Upper lobe of right lung (tissue), 1 donor: Measurements from ENCODE around the gene RAB8B. TPM values are rescaled to one million over a fixed set of nuclear protein-coding genes. Genes with fewer than 3 reads are reported as not detected.
A peak's percentile ranks its signal among the peaks of the same experiment; 100 is the strongest.

Source experiments
- ATAC-seq: fragments of 200-7000 bp; cut with Tn5 transposase; one replicate; pipeline ENCODE4 v1.9.1; 2020; ENCODE audit warnings: mild to moderate bottlenecking, moderate library complexity
- DNase-seq: peaks from one replicate; pipeline ENCODE4 v3.0.0-alpha.2; 2020
- H3K27ac ChIP-seq: fragments of 200-600 bp; one replicate; pipeline ENCODE4 v1.8.0; 2022
- H3K27me3 ChIP-seq: fragments of 200-600 bp; one replicate; pipeline ENCODE4 v1.8.0; 2022; ENCODE audit warnings: mild to moderate bottlenecking
- H3K36me3 ChIP-seq: fragments of 200-600 bp; one replicate; pipeline ENCODE4 v1.8.0; 2022
- H3K4me1 ChIP-seq: fragments of 200-600 bp; one replicate; pipeline ENCODE4 v1.8.0; 2022
- H3K4me3 ChIP-seq: fragments of 200-600 bp; one replicate; pipeline ENCODE4 v1.8.0; 2022; ENCODE audit warnings: mild to moderate bottlenecking
- H3K9me3 ChIP-seq: fragments of 200-600 bp; one replicate; pipeline ENCODE4 v1.8.0; 2022
- intact Hi-C: fragments of 100-400 bp; cut with DNase I; formaldehyde crosslinking; loops from one replicate; pipeline ENCODE4 v1.11.0; 2022
- total RNA-seq: library from RNA; stranded (reverse); fragmentation: NEBNext Ultra II Directional; extraction: Animal tissue kit (Norgen Biotek cat#: 25700); gene quantifications from one replicate; pipeline ENCODE4 v1.2.1, GENCODE V29; 2021
- TF ChIP-seq, protein P1 (sequence below): fragments of 200-600 bp; IDR thresholded peaks from one replicate; pipeline ENCODE4 v1.8.0; 2022; ENCODE audit warnings: antibody characterized with exemption
- donor health status: DM: no; HTN: yes; CAD: no; lungs with severe emphysema.

Gene RAB8B
- total RNA-seq, 1 donor from 2014 or later = 54.5 TPM

DNA sequence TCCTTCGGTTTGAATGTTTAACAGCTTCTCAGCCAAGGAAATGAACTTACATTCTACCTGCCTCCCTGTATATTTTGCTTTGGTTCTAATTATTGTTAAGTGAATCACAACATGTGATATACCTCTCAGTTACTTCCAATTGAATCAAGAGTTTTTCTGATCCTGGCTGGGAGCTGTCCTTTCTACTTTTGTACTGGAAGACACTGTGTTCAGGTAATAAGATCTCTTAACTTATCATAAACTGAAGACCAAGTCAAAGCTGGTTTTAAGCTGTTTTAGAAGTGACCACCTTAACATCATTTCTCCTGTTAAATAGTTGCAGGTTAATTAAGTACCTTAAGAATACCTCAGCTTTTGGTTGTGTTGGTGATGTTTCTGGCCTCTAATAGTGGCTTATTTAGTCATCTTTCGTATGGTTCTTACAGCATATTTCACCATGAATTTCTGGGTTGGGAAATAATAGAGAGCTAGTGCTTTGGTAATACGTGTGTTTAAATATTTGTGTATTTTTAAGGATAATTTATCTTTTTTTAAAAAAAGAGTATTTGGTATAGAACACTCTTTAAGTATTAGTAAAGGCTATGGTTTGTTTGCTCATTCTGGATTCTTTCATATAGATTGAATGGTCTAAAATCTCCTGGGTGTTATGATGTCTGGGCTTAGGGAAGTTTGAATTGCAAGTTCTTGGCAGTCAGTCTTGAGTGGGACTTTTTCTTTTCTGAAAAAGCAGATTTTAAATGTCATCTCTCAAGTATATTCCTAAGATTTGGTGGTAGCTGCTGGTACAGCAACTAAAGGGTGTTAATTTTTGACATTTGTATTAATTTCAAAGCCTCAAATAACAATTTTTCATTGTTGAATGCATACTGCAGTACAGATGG, 1.6 kb downstream of the RAB8B start:
- DNase-seq (no peak), ATAC-seq (no peak)
- Histone ChIP-seq H3K27me3 (no peaks in the 10 kb centered on the region), H3K36me3 (no peaks in the 10 kb centered on the region), H3K9me3 (no peaks in the 10 kb centered on the region), H3K27ac (peak overlapping the region; percentile 80), H3K4me1 (peaks cover 45% of the 10 kb centered on the region), H3K4me3 (peak overlapping the region; percentile 66)
- intact Hi-C loops = no loop called here
- TF ChIP-seq, protein P1, sequence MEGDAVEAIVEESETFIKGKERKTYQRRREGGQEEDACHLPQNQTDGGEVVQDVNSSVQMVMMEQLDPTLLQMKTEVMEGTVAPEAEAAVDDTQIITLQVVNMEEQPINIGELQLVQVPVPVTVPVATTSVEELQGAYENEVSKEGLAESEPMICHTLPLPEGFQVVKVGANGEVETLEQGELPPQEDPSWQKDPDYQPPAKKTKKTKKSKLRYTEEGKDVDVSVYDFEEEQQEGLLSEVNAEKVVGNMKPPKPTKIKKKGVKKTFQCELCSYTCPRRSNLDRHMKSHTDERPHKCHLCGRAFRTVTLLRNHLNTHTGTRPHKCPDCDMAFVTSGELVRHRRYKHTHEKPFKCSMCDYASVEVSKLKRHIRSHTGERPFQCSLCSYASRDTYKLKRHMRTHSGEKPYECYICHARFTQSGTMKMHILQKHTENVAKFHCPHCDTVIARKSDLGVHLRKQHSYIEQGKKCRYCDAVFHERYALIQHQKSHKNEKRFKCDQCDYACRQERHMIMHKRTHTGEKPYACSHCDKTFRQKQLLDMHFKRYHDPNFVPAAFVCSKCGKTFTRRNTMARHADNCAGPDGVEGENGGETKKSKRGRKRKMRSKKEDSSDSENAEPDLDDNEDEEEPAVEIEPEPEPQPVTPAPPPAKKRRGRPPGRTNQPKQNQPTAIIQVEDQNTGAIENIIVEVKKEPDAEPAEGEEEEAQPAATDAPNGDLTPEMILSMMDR = no peak

GRCh38 chr15:63191895-63192618, 2.7 kb downstream of the RAB8B start:
- Histone ChIP-seq H3K27me3 (no peaks in the 10 kb centered on the region), H3K4me3 (peak overlapping the region; percentile 66), H3K36me3 (no peaks in the 10 kb centered on the region), H3K9me3 (no peaks in the 10 kb centered on the region), H3K4me1 (peaks cover 55% of the 10 kb centered on the region), H3K27ac (peak overlapping the region; percentile 13)
- intact Hi-C loops = no loop called here
- DNase-seq = no peak
- no peak for ATAC-seq
- TF ChIP-seq, protein P1 = no peak

- ATAC-seq (no peak), DNase-seq (no peak)
- H3K4me3 ChIP-seq = peak overlapping the region; percentile 8
- H3K27ac ChIP-seq = peak overlapping the region; percentile 13
- TF ChIP-seq, protein P1 = no peak
- no peaks in the 10 kb centered on the region for H3K27me3 ChIP-seq
- peaks cover 61% of the 10 kb centered on the region for H3K4me1 ChIP-seq
- intact Hi-C loops = no loop called here
- H3K36me3 ChIP-seq = no peaks in the 10 kb centered on the region
- H3K9me3 ChIP-seq = no peaks in the 10 kb centered on the region
Measured at GRCh38 chr15:63192619-63193206, 3.3 kb downstream of the RAB8B start.

DNA sequence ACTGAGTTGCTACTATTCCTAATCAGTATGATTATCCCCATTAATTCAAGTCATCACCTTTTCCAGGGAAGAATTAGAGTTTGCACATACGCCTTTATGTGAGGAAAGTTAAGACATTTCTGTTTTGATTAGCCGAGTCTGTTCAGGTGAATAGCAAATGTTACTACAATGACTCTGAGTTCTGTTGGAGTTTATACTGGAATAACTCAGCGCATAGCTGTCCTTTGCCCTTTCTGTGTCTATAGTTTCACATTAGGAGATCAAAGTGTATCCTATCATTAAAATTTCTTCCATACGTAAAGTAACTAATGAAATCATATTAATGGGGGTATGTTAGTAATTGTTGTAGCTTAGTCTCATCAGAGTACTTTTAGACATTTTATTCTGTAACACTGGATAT, 4.9 kb downstream of the RAB8B start:
- ATAC-seq (no peak), DNase-seq (no peak)
- intact Hi-C loops = no loop called here
- no peaks in the 10 kb centered on the region for H3K9me3 ChIP-seq
- H3K27me3 ChIP-seq = no peaks in the 10 kb centered on the region
- peak overlapping the region; percentile 8 for H3K4me3 ChIP-seq
- H3K27ac ChIP-seq = peak overlapping the region; percentile 73
- H3K4me1 ChIP-seq = peaks cover 76% of the 10 kb centered on the region
- no peaks in the 10 kb centered on the region for H3K36me3 ChIP-seq
- TF ChIP-seq, protein P1 = no peak

- H3K4me3 ChIP-seq = peak overlapping the region; percentile 3
- intact Hi-C loops = no loop called here
- H3K9me3 ChIP-seq = no peaks in the 10 kb centered on the region
- no peaks in the 10 kb centered on the region for H3K27me3 ChIP-seq
- H3K4me1 ChIP-seq = peaks cover 76% of the 10 kb centered on the region
- TF ChIP-seq, protein P1 = no peak
- H3K27ac ChIP-seq = peak overlapping the region; percentile 73
- ATAC-seq (no peak), DNase-seq (no peak)
- H3K36me3 ChIP-seq = no peaks in the 10 kb centered on the region
Measured at GRCh38 chr15:63194880-63195568, 5.6 kb downstream of the RAB8B start.
